Measurements from ENCODE around the gene ATRN. TPM values are rescaled to one million over a fixed set of nuclear protein-coding genes. Genes with fewer than 3 reads are reported as not detected.

The ATRN gene
- total and polyA plus RNA-seq, 2 of the 8 experiments (the other 6 are each of a cell fraction or from before 2014, with no cell fraction given): 12.0 to 17.4 TPM

DNA sequence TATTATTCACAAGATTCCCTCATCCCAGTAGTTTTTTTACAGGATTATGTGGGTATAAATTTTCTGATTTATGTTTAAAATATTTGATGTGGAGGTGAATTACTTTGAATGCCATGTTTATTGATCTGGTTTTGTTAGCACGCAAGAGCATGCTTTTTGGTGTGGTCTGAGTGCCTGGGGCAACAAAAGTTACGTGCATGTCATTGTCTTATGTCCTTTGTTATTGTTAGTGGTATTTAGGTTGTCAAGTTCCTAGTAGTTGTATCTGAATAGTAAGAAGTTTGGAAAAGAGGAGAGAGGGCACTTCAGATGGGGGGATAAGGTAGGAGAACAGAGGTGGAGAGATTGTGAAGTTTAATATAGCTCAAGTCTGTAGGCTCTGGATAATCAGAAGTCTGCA is 95.0 kb downstream of the ATRN start:
- H3K79me2 ChIP-seq (ENCODE audit: control insufficient read depth in 1 of 2, insufficient read depth in 2 of 2, low read length in 2 of 2): no peaks in the 10 kb centered on the region
- no peak for FAIRE-seq

More for the DNA sequence above, 95.0 kb downstream of the ATRN start:
- no peak overlapping the region for H4K8ac ChIP-seq (ENCODE audit: extremely low read depth, insufficient read depth, low read length)
- no peak overlapping the region for H2BK15ac ChIP-seq (ENCODE audit: low read length)
- no peaks in the 10 kb centered on the region for H4K20me1 ChIP-seq (replicated peaks in 1 of 2; ENCODE audit: control insufficient read depth in 1 of 2, insufficient read depth in 2 of 2, low read length in 2 of 2)
- H3K23ac ChIP-seq (ENCODE audit: insufficient read length): no peak overlapping the region
- no peak overlapping the region for H3K4me3 ChIP-seq (ENCODE audit: extremely low read depth in 1 of 4, insufficient read depth in 2 of 4, low read depth in 3 of 4, low read length in 4 of 4)
- H3K56ac ChIP-seq (replicated peaks; ENCODE audit: insufficient read length, low read depth, low read length): no peak overlapping the region
- H3K14ac ChIP-seq (ENCODE audit: insufficient read length): no peak overlapping the region
- no peak overlapping the region for H3K4me2 ChIP-seq (ENCODE audit: insufficient read depth in 1 of 2, low read depth in 2 of 2, low read length in 2 of 2)
- no peak overlapping the region for H2BK12ac ChIP-seq (ENCODE audit: low read depth, low read length)
- H3K36me3 ChIP-seq (ENCODE audit: control insufficient read depth in 2 of 4, insufficient read depth in 4 of 4, low read length in 3 of 4): no peaks in the 10 kb centered on the region
- H2AK5ac ChIP-seq (ENCODE audit: low read depth, low read length): no peak overlapping the region
- H2BK5ac ChIP-seq (ENCODE audit: low read depth, low read length): no peak overlapping the region
- H3K27ac ChIP-seq (ENCODE audit: low read depth, low read length): no peak overlapping the region
- TF ChIP-seq CTBP2 (IDR thresholded peaks at IDR 0.05; ENCODE audit: borderline replicate concordance, insufficient read depth, insufficient read length, low read length): no peak
- TF ChIP-seq CEBPB (IDR thresholded peaks at IDR 0.05; ENCODE audit: low read depth, low read length): no peak
- TF ChIP-seq SP4 (IDR thresholded peaks at IDR 0.05; ENCODE audit: low read length): no peak
- TF ChIP-seq HDAC2 (IDR thresholded peaks at IDR 0.05; ENCODE audit: borderline replicate concordance in 1 of 2, low read depth in 2 of 2, low read length in 2 of 2): no peak
- TF ChIP-seq, protein P1, sequence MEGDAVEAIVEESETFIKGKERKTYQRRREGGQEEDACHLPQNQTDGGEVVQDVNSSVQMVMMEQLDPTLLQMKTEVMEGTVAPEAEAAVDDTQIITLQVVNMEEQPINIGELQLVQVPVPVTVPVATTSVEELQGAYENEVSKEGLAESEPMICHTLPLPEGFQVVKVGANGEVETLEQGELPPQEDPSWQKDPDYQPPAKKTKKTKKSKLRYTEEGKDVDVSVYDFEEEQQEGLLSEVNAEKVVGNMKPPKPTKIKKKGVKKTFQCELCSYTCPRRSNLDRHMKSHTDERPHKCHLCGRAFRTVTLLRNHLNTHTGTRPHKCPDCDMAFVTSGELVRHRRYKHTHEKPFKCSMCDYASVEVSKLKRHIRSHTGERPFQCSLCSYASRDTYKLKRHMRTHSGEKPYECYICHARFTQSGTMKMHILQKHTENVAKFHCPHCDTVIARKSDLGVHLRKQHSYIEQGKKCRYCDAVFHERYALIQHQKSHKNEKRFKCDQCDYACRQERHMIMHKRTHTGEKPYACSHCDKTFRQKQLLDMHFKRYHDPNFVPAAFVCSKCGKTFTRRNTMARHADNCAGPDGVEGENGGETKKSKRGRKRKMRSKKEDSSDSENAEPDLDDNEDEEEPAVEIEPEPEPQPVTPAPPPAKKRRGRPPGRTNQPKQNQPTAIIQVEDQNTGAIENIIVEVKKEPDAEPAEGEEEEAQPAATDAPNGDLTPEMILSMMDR (IDR thresholded peaks at IDR 0.05; ENCODE audit: control extremely low read depth in 1 of 3, insufficient read depth in 1 of 3, low read depth in 1 of 3, low read length in 3 of 3): no peak
- no peak for TF ChIP-seq MAFK (IDR thresholded peaks at IDR 0.05; ENCODE audit: low read depth, low read length)
- TF ChIP-seq SP1 (IDR thresholded peaks at IDR 0.05; ENCODE audit: low read depth, low read length): no peak
- no peak for TF ChIP-seq FOSL1 (IDR thresholded peaks at IDR 0.05; ENCODE audit: insufficient read depth, low read depth, low read length)
- no peak overlapping the region for H4K5ac ChIP-seq (ENCODE audit: insufficient read length, low read depth, low read length)
- WGBS, 2 experiments (ENCODE audit: extremely low coverage in 1 of 2, insufficient coverage in 1 of 2, insufficient read length in 1 of 2, insufficient replicate concordance in 2 of 2, low coverage in 1 of 2, low lambda C conversion rate in 2 of 2, missing lambda C conversion rate in 1 of 2): 81% methylated on average over 2 of the region's 2 CpGs; no CpG with 5 or more reads in 1 of the 2 experiments
- no peak overlapping the region for H4K91ac ChIP-seq (replicated peaks; ENCODE audit: insufficient read length, low read length)
- DNase-seq (ENCODE audit: low read depth in 1 of 2, low spot score in 2 of 2): no peak
- H2BK20ac ChIP-seq (ENCODE audit: low read length): no peak overlapping the region
- no peak overlapping the region for H2AFZ ChIP-seq (ENCODE audit: low read length)
- no peaks in the 10 kb centered on the region for H3K27me3 ChIP-seq (replicated peaks in 1 of 4; ENCODE audit: control insufficient read depth in 3 of 4, extremely low read depth in 1 of 4, insufficient read depth in 3 of 4, low read length in 3 of 4)
- H3K4me1 ChIP-seq (replicated peaks in 1 of 4; ENCODE audit: control insufficient read depth in 3 of 4, insufficient read depth in 4 of 4, low read length in 3 of 4): no peaks in the 10 kb centered on the region; a peak in 1 of 7 replicates
- H3K79me1 ChIP-seq (ENCODE audit: low read depth, low read length): no peaks in the 10 kb centered on the region
- no peak overlapping the region for H2BK120ac ChIP-seq (replicated peaks; ENCODE audit: low read depth, low read length)
- H3K23me2 ChIP-seq (ENCODE audit: low read depth, low read length): 0 out of 2 replicates have a peak, but pooled peaks cover 3% of the 10 kb centered on the region
- ChIA-PET CTCF (ENCODE audit: partially characterized antibody) (interaction anchor here (0.9 to 2.1 kb wide), 4 partner anchors 11 to 92 kb away, joined by 3 to 5 read pairs (median 4); no protein-coding TSS in a partner anchor), POLR2A (ENCODE audit: partially characterized antibody) (no interaction called here)
- H3K9me3 ChIP-seq (ENCODE audit: insufficient read depth in 2 of 2, low read depth in 1 of 2, low read length in 1 of 2): no peaks in the 10 kb centered on the region
- no peak overlapping the region for H3K9ac ChIP-seq (replicated peaks in 1 of 4; ENCODE audit: extremely low read depth in 1 of 4, low read depth in 3 of 4, low read length in 3 of 4)
- no peak overlapping the region for H3K18ac ChIP-seq (ENCODE audit: extremely low read depth, low read length)
- no peak overlapping the region for H3K4ac ChIP-seq (replicated peaks; ENCODE audit: insufficient read length, low read depth, low read length)

Measured in H1 (cell line).